HepG2 (cell line): Measurements from ENCODE around the gene MBD3L5. TPM values are rescaled to one million over a fixed set of nuclear protein-coding genes. Genes with fewer than 3 reads are reported as not detected.

Experiments
- FOXP1 ChIP-seq, 2 experiments: fragments of 450-650 bp in 1 of 2; IDR thresholded peaks; 2 replicates each; pipeline ENCODE4 v1.6.1; 2017 to 2018; ENCODE audit warnings: antibody characterized with exemption in 1 of 2
- JUN ChIP-seq: sonication (generic); formaldehyde crosslinking; IDR thresholded peaks from 2 replicates; pipeline ENCODE4 v1.4.0; 2020; ENCODE audit warnings: mild to moderate bottlenecking, missing genetic modification reagents
- MATR3 ChIP-seq: sonication (generic); formaldehyde crosslinking; IDR thresholded peaks from 2 replicates; pipeline ENCODE4 v1.4.0; 2020; ENCODE audit warnings: missing genetic modification reagents
- NR3C1 ChIP-seq: sonication (generic); formaldehyde crosslinking; IDR thresholded peaks from 2 replicates; pipeline ENCODE4 v1.4.0; 2020; ENCODE audit warnings: missing genetic modification reagents
- RNF2 ChIP-seq: fragments of 450-650 bp; conservative IDR thresholded peaks from 2 replicates; pipeline ENCODE4 v1.6.1; 2016; ENCODE audit warnings: low read depth
- RXRB ChIP-seq: IDR thresholded peaks from 2 replicates; pipeline ENCODE4 v1.6.1; 2016; ENCODE audit warnings: borderline replicate concordance, missing genetic modification reagents, missing compliant biosample characterization
- SIX4 ChIP-seq: sonication (generic); formaldehyde crosslinking; IDR thresholded peaks from 2 replicates; pipeline ENCODE4 v1.4.0; 2020; ENCODE audit warnings: missing genetic modification reagents
- SMAD3 ChIP-seq: sonication (generic); formaldehyde crosslinking; IDR thresholded peaks from 2 replicates; pipeline ENCODE4 v1.4.0; 2020; ENCODE audit warnings: missing genetic modification reagents
- TAF15 ChIP-seq: fragments of 200-400 bp; formaldehyde crosslinking; IDR thresholded peaks from one replicate; pipeline ENCODE4 v1.6.1; 2018; ENCODE audit warnings: mild to moderate bottlenecking, low read depth, low read length; ENCODE audit not compliant: poor library complexity, severe bottlenecking
- ZFP36L2 ChIP-seq: sonication (generic); formaldehyde crosslinking; IDR thresholded peaks from 2 replicates; pipeline ENCODE4 v1.4.0; 2020; ENCODE audit warnings: missing genetic modification reagents
- ZFP62 ChIP-seq: sonication (generic); formaldehyde crosslinking; IDR thresholded peaks from 2 replicates; pipeline ENCODE4 v1.4.0; 2020; ENCODE audit warnings: missing genetic modification reagents
- ZNF552 ChIP-seq: sonication (generic); formaldehyde crosslinking; IDR thresholded peaks from 2 replicates; pipeline ENCODE4 v1.9.0; 2022; ENCODE audit warnings: missing genetic modification reagents, mild to moderate bottlenecking, borderline replicate concordance
- ZNF724P ChIP-seq: sonication (generic); formaldehyde crosslinking; IDR thresholded peaks from 2 replicates; pipeline ENCODE4 v1.8.0; 2022; ENCODE audit warnings: missing genetic modification reagents, borderline replicate concordance
- ZZZ3 ChIP-seq: sonication (generic); formaldehyde crosslinking; IDR thresholded peaks from 2 replicates; pipeline ENCODE4 v1.4.0; 2020; ENCODE audit warnings: missing genetic modification reagents, mild to moderate bottlenecking, borderline replicate concordance
- polyA plus RNA-seq, 8 experiments: library from polyadenylated mRNA; depleted of rRNA in 3 of 8; stranded (reverse) in 7 of 8; unstranded in 1 of 8; fragments of >200 nt; fragmentation: Illumina TruSeq in 4 of 8; extraction: Trizol in 4 of 8; gene quantifications; 2 replicates each; pipeline versions ENCODE4 v1.2.1 to v1.2.3, GENCODE V29; 2011 to 2016; ENCODE audit warnings: low read depth in 4 of 8, missing spikeins in 1 of 8, mixed read lengths in 1 of 8; ENCODE audit not compliant: insufficient read depth in 1 of 8
- total RNA-seq, 5 experiments: library from RNA; depleted of rRNA; stranded (reverse); fragments of >200 nt; fragmentation: Illumina TruSeq; extraction: Trizol; gene quantifications; 2 replicates each; pipeline ENCODE4 v1.2.3, GENCODE V29; 2016; ENCODE audit warnings: low read depth in 1 of 5
- TF ChIP-seq, protein P1 (sequence below): fragments of 450-650 bp; IDR thresholded peaks from 2 replicates; pipeline ENCODE4 v1.6.1; 2017; ENCODE audit warnings: mild to moderate bottlenecking
- TF ChIP-seq, protein P2 (sequence below): sonication (generic); formaldehyde crosslinking; IDR thresholded peaks from 2 replicates; pipeline ENCODE4 v1.4.0; 2020; ENCODE audit warnings: low read depth, mild to moderate bottlenecking, missing genetic modification reagents
- TF ChIP-seq, protein P3 (sequence below): sonication (generic); formaldehyde crosslinking; conservative IDR thresholded peaks from 2 replicates; pipeline ENCODE4 v1.8.0; 2022; ENCODE audit warnings: low read depth, missing genetic modification reagents
- TF ChIP-seq, protein P4 (sequence below): sonication (generic); formaldehyde crosslinking; IDR thresholded peaks from 2 replicates; pipeline ENCODE4 v1.4.0; 2020; ENCODE audit warnings: missing genetic modification reagents, borderline replicate concordance
- TF ChIP-seq, protein P5 (sequence below): sonication (generic); formaldehyde crosslinking; IDR thresholded peaks from 2 replicates; pipeline ENCODE4 v1.8.0; 2022; ENCODE audit warnings: missing genetic modification reagents, low read depth, mild to moderate bottlenecking, borderline replicate concordance
- TF ChIP-seq, protein P6 (sequence below): sonication (generic); formaldehyde crosslinking; IDR thresholded peaks from 2 replicates; pipeline ENCODE4 v1.5.0; 2020; ENCODE audit warnings: mild to moderate bottlenecking, missing genetic modification reagents

Gene MBD3L5
- total and polyA plus RNA-seq, 2 of the 13 experiments (the other 11 are each of a cell fraction or from before 2014, with no cell fraction given) = not detected

DNA sequence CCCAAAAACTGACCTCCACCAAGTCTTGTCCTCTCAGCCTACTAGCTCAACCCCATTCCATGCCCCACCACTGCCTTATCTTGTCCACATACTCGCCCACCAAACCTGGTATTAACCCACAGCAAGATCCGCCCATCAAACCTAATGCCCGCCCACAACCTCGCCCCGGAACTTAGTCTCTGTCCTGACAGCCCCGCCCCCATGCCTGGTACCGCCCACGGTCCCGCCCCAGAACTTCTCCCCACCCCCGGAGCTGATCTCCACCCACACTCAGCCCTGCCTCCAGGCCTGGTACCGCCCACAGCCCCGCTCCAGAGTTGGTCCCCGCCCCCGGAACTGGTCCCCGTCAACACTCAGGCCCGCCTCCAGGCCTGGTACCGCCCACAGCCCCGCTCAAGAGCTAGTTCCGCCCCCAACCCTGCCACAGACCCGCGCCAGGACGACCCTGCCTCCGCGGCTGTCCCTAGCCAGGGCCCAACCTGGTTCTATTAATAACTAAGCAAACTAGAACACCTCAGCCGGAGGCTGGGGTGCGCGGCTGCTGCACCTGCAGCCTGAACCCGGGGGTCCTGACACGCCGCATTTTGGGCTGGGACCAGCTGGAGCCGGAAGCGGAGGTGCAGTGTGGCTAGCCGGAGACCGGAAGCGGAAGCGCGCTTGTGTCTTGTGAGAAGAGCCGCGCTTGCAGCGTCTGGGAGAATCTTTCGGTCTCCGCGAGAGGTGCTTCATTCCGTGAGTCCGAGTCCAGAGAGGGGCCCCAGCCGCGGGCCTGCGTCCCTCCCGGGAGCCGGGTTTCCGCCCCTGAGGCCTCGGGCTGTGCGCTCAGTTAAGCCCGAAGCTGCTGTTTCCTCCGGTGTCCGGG lies 38.9 kb downstream of the MBD3L5 start, which contains the start of gene ZNF557 (continued):
- TF ChIP-seq, protein P1, sequence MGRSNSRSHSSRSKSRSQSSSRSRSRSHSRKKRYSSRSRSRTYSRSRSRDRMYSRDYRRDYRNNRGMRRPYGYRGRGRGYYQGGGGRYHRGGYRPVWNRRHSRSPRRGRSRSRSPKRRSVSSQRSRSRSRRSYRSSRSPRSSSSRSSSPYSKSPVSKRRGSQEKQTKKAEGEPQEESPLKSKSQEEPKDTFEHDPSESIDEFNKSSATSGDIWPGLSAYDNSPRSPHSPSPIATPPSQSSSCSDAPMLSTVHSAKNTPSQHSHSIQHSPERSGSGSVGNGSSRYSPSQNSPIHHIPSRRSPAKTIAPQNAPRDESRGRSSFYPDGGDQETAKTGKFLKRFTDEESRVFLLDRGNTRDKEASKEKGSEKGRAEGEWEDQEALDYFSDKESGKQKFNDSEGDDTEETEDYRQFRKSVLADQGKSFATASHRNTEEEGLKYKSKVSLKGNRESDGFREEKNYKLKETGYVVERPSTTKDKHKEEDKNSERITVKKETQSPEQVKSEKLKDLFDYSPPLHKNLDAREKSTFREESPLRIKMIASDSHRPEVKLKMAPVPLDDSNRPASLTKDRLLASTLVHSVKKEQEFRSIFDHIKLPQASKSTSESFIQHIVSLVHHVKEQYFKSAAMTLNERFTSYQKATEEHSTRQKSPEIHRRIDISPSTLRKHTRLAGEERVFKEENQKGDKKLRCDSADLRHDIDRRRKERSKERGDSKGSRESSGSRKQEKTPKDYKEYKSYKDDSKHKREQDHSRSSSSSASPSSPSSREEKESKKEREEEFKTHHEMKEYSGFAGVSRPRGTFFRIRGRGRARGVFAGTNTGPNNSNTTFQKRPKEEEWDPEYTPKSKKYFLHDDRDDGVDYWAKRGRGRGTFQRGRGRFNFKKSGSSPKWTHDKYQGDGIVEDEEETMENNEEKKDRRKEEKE = no peak
- peak; percentile 27; the same call in 1 of the 2 replicates for TF ChIP-seq SIX4
- TF ChIP-seq RNF2 = no peak
- no peak for TF ChIP-seq JUN (CRISPR knock-in tag)
- no peak for TF ChIP-seq FOXP1 (IDR thresholded peaks at IDR 0.05)
- no peak for TF ChIP-seq FOXP1 (CRISPR knock-in tag; IDR thresholded peaks at IDR 0.05)
- TF ChIP-seq, protein P2, sequence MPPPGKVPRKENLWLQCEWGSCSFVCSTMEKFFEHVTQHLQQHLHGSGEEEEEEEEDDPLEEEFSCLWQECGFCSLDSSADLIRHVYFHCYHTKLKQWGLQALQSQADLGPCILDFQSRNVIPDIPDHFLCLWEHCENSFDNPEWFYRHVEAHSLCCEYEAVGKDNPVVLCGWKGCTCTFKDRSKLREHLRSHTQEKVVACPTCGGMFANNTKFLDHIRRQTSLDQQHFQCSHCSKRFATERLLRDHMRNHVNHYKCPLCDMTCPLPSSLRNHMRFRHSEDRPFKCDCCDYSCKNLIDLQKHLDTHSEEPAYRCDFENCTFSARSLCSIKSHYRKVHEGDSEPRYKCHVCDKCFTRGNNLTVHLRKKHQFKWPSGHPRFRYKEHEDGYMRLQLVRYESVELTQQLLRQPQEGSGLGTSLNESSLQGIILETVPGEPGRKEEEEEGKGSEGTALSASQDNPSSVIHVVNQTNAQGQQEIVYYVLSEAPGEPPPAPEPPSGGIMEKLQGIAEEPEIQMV (CRISPR knock-in tag) = no peak
- TF ChIP-seq SMAD3 = no peak
- no peak for TF ChIP-seq ZNF724P (CRISPR knock-in tag)
- TF ChIP-seq, protein P3, sequence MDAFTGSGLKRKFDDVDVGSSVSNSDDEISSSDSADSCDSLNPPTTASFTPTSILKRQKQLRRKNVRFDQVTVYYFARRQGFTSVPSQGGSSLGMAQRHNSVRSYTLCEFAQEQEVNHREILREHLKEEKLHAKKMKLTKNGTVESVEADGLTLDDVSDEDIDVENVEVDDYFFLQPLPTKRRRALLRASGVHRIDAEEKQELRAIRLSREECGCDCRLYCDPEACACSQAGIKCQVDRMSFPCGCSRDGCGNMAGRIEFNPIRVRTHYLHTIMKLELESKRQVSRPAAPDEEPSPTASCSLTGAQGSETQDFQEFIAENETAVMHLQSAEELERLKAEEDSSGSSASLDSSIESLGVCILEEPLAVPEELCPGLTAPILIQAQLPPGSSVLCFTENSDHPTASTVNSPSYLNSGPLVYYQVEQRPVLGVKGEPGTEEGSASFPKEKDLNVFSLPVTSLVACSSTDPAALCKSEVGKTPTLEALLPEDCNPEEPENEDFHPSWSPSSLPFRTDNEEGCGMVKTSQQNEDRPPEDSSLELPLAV (CRISPR knock-in tag) = no peak
- no peak for TF ChIP-seq ZFP36L2
- TF ChIP-seq, protein P4, sequence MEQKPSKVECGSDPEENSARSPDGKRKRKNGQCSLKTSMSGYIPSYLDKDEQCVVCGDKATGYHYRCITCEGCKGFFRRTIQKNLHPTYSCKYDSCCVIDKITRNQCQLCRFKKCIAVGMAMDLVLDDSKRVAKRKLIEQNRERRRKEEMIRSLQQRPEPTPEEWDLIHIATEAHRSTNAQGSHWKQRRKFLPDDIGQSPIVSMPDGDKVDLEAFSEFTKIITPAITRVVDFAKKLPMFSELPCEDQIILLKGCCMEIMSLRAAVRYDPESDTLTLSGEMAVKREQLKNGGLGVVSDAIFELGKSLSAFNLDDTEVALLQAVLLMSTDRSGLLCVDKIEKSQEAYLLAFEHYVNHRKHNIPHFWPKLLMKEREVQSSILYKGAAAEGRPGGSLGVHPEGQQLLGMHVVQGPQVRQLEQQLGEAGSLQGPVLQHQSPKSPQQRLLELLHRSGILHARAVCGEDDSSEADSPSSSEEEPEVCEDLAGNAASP (CRISPR knock-in tag) = no peak
- no peak for TF ChIP-seq TAF15
- TF ChIP-seq ZZZ3 (CRISPR knock-in tag) = no peak; the same call in 1 of the 2 replicates
- TF ChIP-seq RXRB (CRISPR knock-in tag) = 0 out of 2 replicates have a peak, but pooled peaks have one; percentile 7
- TF ChIP-seq ZNF552 (CRISPR knock-in tag) = no peak
- TF ChIP-seq, protein P5, sequence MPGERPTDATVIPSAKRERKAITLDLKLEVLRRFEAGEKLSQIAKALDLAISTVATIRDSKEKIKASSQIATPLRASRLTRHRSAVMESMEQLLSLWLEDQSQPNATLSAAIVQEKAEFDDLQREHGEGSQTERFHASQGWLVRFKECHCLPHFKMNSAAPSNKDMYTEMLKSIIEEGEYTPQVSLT = no peak
- no peak for TF ChIP-seq NR3C1
- TF ChIP-seq, protein P6, sequence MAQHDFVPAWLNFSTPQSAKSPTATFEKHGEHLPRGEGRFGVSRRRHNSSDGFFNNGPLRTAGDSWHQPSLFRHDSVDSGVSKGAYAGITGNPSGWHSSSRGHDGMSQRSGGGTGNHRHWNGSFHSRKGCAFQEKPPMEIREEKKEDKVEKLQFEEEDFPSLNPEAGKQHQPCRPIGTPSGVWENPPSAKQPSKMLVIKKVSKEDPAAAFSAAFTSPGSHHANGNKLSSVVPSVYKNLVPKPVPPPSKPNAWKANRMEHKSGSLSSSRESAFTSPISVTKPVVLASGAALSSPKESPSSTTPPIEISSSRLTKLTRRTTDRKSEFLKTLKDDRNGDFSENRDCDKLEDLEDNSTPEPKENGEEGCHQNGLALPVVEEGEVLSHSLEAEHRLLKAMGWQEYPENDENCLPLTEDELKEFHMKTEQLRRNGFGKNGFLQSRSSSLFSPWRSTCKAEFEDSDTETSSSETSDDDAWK = no peak
- TF ChIP-seq MATR3 (CRISPR knock-in tag) = no peak
- no peak for TF ChIP-seq ZFP62
